Lung microvascular endothelial cell (primary cell): Measurements from ENCODE around the gene GJA4. TPM values are rescaled to one million over a fixed set of nuclear protein-coding genes. Genes with fewer than 3 reads are reported as not detected.

Source experiments
- DNase-seq, 2 donors: peaks; one replicate each; pipeline versions ENCODE4 v3.0.0 to v3.0.0-alpha.2; 2010; ENCODE audit warnings: low read depth in 2 of 2
- total RNA-seq: library from RNA; depleted of rRNA; stranded (reverse); fragments of >200 nt; gene quantifications from 2 replicates; pipeline ENCODE4 v1.2.1, GENCODE V29; 2014

The GJA4 gene
- total RNA-seq, 1 donor from 2014 or later = 47.2 TPM

DNA sequence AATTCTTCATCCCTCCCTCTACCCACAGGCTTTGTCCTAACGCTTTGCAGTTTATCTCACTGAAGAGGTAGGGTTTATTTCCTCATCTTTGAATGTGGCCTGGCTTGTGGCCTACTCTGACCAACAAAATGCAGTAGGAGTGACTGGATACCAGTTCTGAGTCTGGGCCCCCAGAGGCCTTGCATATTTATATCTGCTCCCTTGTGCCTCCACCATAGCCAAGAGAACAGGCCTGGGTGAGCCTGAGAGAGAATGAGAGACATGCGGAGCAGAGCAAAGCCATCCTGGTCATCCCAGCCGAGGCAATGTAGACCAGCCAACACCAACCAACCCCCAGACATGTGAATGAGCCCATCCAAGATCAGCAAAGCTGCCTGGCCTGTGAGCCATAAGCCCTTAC lies 36.5 kb downstream of the GJA4 start:
- no peak for DNase-seq

DNA sequence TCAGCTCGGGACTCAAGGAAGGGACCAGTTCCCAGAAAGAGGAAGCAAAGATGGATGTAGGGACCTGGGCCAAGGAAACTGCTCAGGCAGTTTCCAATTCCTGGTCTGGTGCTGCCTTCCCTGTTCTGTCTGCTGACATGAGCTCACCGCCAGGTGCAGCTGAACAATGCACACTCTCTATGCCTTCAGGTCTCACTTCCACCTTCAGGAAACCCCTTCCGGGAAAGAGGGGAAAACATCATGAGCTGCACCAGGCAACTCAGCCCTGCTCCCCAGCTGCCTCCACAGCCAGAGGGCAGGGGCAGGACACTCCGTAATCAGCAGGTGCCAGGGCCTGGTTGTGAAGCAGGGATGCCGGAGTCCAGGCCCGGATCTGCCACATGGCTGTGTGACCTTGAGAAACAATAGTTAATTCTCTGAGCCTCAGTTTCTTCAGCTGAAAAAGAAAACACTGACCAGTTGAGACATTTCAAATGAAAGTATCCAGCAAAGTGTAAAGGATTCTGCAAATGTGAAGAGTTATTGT lies 39.0 kb downstream of the GJA4 start:
- no peak for DNase-seq

DNA sequence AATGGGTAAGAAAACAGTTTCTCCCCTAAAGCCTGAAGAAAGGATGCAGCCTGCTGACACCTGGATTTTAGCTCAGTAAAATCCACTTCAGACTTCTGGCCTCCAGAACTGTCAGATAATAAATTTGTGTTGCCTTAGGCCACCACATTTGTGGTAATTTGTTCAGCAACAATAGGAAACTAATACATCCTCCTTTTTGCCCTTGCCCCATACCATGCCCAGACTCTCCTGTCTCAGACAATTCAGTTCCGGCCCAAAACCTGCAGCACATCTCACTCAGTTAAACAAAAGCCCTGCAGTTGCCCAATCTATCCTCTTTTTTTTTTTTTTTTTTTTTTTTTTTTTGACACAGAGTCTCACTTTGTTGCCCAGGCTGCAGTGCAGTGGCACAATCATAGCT lies 40.9 kb downstream of the GJA4 start:
- DNase-seq = no peak

DNA sequence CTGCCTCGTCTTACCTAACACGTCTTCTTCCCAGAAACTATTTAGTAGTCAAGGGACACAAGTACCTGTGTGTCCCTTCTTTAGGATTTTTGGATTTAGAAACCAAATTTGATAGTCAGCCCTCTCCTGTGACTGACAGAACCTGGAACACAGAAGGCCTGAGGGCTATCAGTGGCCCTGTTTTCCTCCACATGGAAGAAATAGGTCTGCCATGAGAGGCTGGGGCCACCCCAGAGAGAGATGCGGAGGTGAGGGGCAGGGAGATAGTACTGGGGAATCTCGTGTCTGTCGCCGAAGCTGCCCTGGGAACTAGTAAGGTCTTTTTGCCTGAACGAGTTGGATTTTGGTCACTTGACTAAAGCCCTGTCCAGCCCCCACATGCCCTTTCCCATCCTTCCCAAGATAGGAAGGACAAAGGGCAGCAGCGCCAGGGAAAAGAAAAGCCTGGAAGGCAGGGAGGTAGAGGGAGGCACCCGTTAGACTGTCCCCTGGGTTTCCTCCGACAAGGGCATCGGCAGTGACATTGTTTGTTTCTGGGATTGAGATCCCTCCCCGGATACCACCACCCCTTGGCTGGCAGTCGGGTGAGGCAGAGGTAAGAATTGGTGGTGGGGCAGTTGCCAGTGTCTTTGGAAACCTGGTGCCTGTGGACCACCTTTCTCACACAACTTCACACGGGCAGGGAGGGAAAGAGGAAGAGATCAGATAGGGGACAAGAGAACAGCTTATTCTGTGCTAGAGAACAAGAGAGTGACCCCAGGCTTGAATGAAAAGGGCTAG lies 46.9 kb downstream of the GJA4 start:
- DNase-seq = no peak

DNA sequence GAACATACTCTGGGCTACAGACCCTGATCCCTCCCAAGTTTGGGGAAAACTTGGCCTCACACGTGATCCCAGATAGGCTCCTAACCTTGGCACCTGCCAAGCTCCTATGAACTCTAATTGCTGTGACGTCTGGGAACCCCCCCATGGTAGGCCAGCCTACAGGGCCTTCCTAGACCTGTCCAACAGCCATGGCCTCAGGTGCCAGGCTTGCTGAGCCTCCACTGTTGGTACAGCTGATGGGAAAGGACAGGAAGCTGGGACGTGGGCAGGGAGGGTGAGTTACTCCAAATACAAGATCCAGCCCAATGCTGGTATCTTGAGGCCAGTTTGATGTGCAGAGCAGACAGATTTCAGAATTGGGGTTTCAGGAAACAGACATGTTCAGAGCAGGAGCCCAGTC lies 47.6 kb downstream of the GJA4 start:
- DNase-seq = no peak

DNA sequence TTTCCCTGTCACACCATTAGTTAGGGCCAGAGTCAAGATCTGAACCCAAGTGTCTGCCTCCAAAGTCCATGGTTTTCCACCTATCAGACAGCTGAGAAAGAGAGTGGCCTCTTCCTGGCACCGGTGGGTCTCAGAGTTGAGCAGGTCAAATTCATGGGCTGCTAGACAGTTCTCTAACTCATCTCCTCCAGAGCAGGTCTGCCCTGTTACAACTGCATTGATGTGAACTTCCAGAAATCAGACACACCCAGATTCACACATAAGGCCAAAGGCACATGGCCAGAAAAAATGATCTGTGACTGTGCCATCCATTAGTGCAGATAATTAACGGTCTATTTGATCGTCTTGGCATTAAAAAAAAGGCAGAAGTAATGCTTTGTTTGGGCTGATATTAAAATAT lies 49.3 kb downstream of the GJA4 start:
- DNase-seq = no peak

DNA sequence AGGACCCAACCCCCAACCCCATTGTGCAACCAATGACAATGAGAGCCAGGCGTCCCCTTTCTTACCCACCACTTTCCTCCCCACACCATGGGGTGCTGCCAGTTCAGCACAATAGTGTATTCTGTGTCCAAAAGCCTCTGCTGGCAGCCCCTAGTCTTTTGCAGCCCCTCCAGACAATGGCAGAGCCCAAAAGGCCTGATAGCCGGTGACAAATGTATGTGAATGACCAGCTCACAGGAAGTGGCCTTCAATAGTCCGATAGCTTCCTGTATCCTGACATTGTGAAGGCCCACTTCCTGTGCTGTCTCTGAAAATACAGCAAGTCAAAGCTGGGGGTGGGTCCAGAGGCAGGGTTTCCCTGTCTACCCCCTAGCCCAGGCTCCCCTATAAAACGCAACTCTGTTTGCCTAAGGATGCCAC lies 50.2 kb downstream of the GJA4 start:
- DNase-seq = peak; percentile 60 to 90

DNA sequence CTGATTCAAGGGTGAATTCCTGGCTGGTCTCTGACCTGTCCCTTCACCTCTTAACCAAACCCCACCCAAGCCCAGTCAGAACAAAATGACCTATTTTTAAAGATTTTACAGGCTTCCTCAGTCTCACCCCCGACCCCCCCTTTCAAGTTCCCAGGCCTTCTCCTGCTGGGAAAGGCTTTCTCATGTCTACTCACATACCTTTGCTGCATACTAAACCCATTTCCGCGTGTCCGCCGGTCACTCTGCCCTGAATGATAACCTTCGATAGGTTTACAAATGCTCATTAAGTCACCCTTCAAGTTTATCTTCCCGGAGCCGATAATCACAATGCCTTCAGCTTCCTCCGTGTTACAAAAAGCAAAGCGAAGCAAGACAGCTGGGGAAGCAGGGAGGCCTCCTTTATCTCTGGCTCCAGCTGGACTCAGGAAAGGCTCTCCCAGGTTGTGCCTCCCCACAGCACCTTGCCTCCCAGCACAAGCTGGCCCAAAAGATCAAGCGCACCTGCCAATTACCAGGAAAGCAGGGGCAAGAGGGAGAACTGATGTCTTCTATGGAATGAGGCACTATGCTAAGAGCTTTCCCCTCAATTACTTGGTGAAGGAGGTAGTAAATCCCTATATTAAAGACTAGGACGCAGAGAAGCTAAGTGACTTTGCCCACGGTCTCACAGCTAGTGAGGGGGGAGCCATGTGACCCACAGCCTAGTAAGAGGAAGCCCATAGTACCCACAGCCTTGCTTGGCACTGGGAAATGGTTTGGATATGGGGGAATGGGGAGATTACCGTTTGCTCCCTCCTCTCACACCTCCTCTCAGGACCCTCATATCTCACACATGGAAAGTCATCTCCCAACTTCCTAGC lies 50.8 kb downstream of the GJA4 start:
- DNase-seq = peak; percentile 32 to 43

DNA sequence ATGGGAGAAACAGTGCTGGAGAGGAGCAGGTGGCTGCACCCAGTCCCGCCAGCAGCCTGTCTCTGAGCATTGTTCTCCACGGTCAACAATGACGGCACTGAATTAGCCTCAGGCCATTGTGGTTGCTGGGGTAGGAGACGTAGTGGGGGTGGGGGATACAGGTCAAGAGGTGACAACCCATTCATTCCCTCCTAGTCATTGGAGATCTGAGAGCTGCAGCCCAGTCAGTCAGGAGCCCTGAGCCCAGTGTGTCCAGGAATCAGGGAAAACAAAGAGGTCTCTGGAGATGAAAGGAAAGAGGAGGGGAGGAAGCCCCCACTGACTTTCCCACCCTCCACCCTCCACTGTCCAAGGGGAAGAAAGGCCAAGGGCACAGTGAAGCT lies 51.4 kb downstream of the GJA4 start:
- DNase-seq = peak; percentile 38 to 46

Other genes starting within 250 kb of the GJA4 start
- gene GJB5, start 38.0 kb upstream of the GJA4 start, total RNA-seq = not detected in 2 replicates
- not detected in 2 replicates for gene GJB4, start 33.3 kb upstream of the GJA4 start, total RNA-seq
- not detected in 2 replicates for gene GJB3, start 11.8 kb upstream of the GJA4 start, total RNA-seq
- 34.4 and 40.3 TPM in 2 replicates for gene SMIM12, start 66.8 kb downstream of the GJA4 start, total RNA-seq
- gene DLGAP3, start 136.7 kb downstream of the GJA4 start, total RNA-seq = under 0.01 TPM in 1 of 2 replicates, not detected in the other
- gene TMEM35B, start 192.3 kb downstream of the GJA4 start, total RNA-seq = 24.0 and 41.7 TPM in 2 replicates
- gene ZMYM6, start 238.9 kb downstream of the GJA4 start, total RNA-seq = 7.0 and 9.1 TPM in 2 replicates